ENCODE measurements around the gene ANO3.
"Not testable (repeated sequence)": the region's sequence is repeated elsewhere in the genome, so short reads cannot be mapped to it uniquely, and the experiment has no call there.

ANO3 gene

GRCh38 chr11:26597049-26597689 lies 265.2 kb downstream of the ANO3 start:
- H3K9me2 ChIP-seq (replicated peaks; ENCODE audit: control insufficient read depth, low read length); H3K79me2 ChIP-seq (ENCODE audit: control insufficient read depth, low read length); H4K20me1 ChIP-seq (ENCODE audit: control insufficient read depth, insufficient read depth, low read depth, low read length); H3K4me3 ChIP-seq (ENCODE audit: low read length); H3K27me3 ChIP-seq (ENCODE audit: control insufficient read depth, low read length); H3K27ac ChIP-seq (ENCODE audit: low read depth, low read length); H3K9me3 ChIP-seq (ENCODE audit: control insufficient read depth, insufficient read depth, low read length); H3F3A ChIP-seq (ENCODE audit: control insufficient read depth, insufficient read depth); H3K4me1 ChIP-seq (ENCODE audit: control insufficient read depth, low read length); H3K4me2 ChIP-seq (ENCODE audit: low read length); H3K36me3 ChIP-seq (ENCODE audit: control insufficient read depth, low read length): not testable (repeated sequence)

GRCh38 chr11:26597899-26598298 lies 266.0 kb downstream of the ANO3 start:
- H3K36me3 ChIP-seq (ENCODE audit: control insufficient read depth, low read length) = no peaks in the 10 kb centered on the region
- H3K4me2 ChIP-seq (ENCODE audit: low read length) = no peak overlapping the region
- no peaks in the 10 kb centered on the region for H3K4me1 ChIP-seq (ENCODE audit: control insufficient read depth, low read length)
- H3K4me3 ChIP-seq (ENCODE audit: low read length) = no peak overlapping the region
- no peaks in the 10 kb centered on the region for H3K27me3 ChIP-seq (ENCODE audit: control insufficient read depth, low read length)
- no peaks in the 10 kb centered on the region for H3K9me2 ChIP-seq (replicated peaks; ENCODE audit: control insufficient read depth, low read length)
- no peaks in the 10 kb centered on the region for H3F3A ChIP-seq (ENCODE audit: control insufficient read depth, insufficient read depth)
- no peaks in the 10 kb centered on the region for H3K79me2 ChIP-seq (ENCODE audit: control insufficient read depth, low read length)
- no peaks in the 10 kb centered on the region for H3K9me3 ChIP-seq (ENCODE audit: control insufficient read depth, insufficient read depth, low read length)
- no peaks in the 10 kb centered on the region for H4K20me1 ChIP-seq (ENCODE audit: control insufficient read depth, insufficient read depth, low read depth, low read length)
- H3K27ac ChIP-seq (ENCODE audit: low read depth, low read length) = no peak overlapping the region
- TF ChIP-seq CTCF (IDR thresholded peaks at IDR 0.05; ENCODE audit: low read depth, low read length, poor library complexity, severe bottlenecking) (no peak), EZH2phosphoT487 (IDR thresholded peaks at IDR 0.05; ENCODE audit: borderline replicate concordance, low read length) (no peak)

GRCh38 chr11:26599425-26599824 lies 267.5 kb downstream of the ANO3 start:
- TF ChIP-seq EZH2phosphoT487 (IDR thresholded peaks at IDR 0.05; ENCODE audit: borderline replicate concordance, low read length) (no peak), CTCF (IDR thresholded peaks at IDR 0.05; ENCODE audit: low read depth, low read length, poor library complexity, severe bottlenecking) (no peak)
- Histone ChIP-seq H3K79me2 (ENCODE audit: control insufficient read depth, low read length) (no peaks in the 10 kb centered on the region), H3K27me3 (ENCODE audit: control insufficient read depth, low read length) (no peaks in the 10 kb centered on the region), H3K9me2 (replicated peaks; ENCODE audit: control insufficient read depth, low read length) (no peaks in the 10 kb centered on the region), H3K4me1 (ENCODE audit: control insufficient read depth, low read length) (no peaks in the 10 kb centered on the region), H3K9me3 (ENCODE audit: control insufficient read depth, insufficient read depth, low read length) (no peaks in the 10 kb centered on the region), H4K20me1 (ENCODE audit: control insufficient read depth, insufficient read depth, low read depth, low read length) (no peaks in the 10 kb centered on the region), H3K36me3 (ENCODE audit: control insufficient read depth, low read length) (no peaks in the 10 kb centered on the region), H3K27ac (ENCODE audit: low read depth, low read length) (no peak overlapping the region), H3K4me2 (ENCODE audit: low read length) (no peak overlapping the region), H3F3A (ENCODE audit: control insufficient read depth, insufficient read depth) (no peaks in the 10 kb centered on the region), H3K4me3 (ENCODE audit: low read length) (no peak overlapping the region)

GRCh38 chr11:26599876-26600434 lies 268.0 kb downstream of the ANO3 start:
- Histone ChIP-seq H3K4me3 (ENCODE audit: low read length) (no peak overlapping the region), H3K27me3 (ENCODE audit: control insufficient read depth, low read length) (no peaks in the 10 kb centered on the region), H3K9me2 (replicated peaks; ENCODE audit: control insufficient read depth, low read length) (no peaks in the 10 kb centered on the region), H3F3A (ENCODE audit: control insufficient read depth, insufficient read depth) (no peaks in the 10 kb centered on the region), H3K4me1 (ENCODE audit: control insufficient read depth, low read length) (no peaks in the 10 kb centered on the region), H3K27ac (ENCODE audit: low read depth, low read length) (no peak overlapping the region), H3K79me2 (ENCODE audit: control insufficient read depth, low read length) (no peaks in the 10 kb centered on the region), H4K20me1 (ENCODE audit: control insufficient read depth, insufficient read depth, low read depth, low read length) (no peaks in the 10 kb centered on the region), H3K4me2 (ENCODE audit: low read length) (no peak overlapping the region), H3K36me3 (ENCODE audit: control insufficient read depth, low read length) (no peaks in the 10 kb centered on the region), H3K9me3 (ENCODE audit: control insufficient read depth, insufficient read depth, low read length) (no peaks in the 10 kb centered on the region)
- no peak for TF ChIP-seq EZH2phosphoT487 (IDR thresholded peaks at IDR 0.05; ENCODE audit: borderline replicate concordance, low read length)
- TF ChIP-seq CTCF (IDR thresholded peaks at IDR 0.05; ENCODE audit: low read depth, low read length, poor library complexity, severe bottlenecking) = no peak
